Naive thymus-derived CD8-positive, alpha-beta T cell (primary cell): Measurements from ENCODE around the gene OR51B6. TPM values are rescaled to one million over a fixed set of nuclear protein-coding genes. Genes with fewer than 3 reads are reported as not detected.
"Not testable (repeated sequence)": the region's sequence is repeated elsewhere in the genome, so short reads cannot be mapped to it uniquely, and the experiment has no call there.

Experiments used
- ATAC-seq, 2 donors: fragments of 150-1000 bp; cut with Tn5 transposase in 1 of 2; sonication (Bioruptor Pico), chemical (Tn5 transposase) in 1 of 2; 1 replicate in 1 of 2; 2 replicates in 1 of 2; pipeline ENCODE4 v1.10.0; 2021; ENCODE audit warnings: mild to moderate bottlenecking in 2 of 2, moderate library complexity in 2 of 2
- POLR2A ChIA-PET: fragments of 350-600 bp; sonication (Branson Sonifier 250); formaldehyde crosslinking; loops from one replicate; lab custom pipeline; 2021; ENCODE audit warnings: antibody characterized with exemption; lab: Charles Lee
- DNase-seq, 10 donors: peaks; one replicate each; pipeline versions ENCODE4 v3.0.0 to v3.0.0-alpha.2; 2020 to 2022
- H3K27ac Mint-ChIP-seq, 10 donors: one replicate each; pipeline ENCODE4 v1.8.0; 2020 to 2022; ENCODE audit warnings: mild to moderate bottlenecking in 10 of 10, mixed read lengths in 10 of 10, moderate library complexity in 4 of 10, inconsistent platforms in 1 of 10
- H3K27me3 Mint-ChIP-seq, 5 donors: one replicate each; pipeline ENCODE4 v1.8.0; 2021 to 2022; ENCODE audit warnings: mixed read lengths in 5 of 5
- H3K36me3 Mint-ChIP-seq, 3 donors: one replicate each; pipeline ENCODE4 v1.8.0; 2020 to 2022; ENCODE audit warnings: mixed read lengths in 3 of 3, mild to moderate bottlenecking in 2 of 3, inconsistent platforms in 1 of 3
- H3K4me1 Mint-ChIP-seq, 4 donors: one replicate each; pipeline ENCODE4 v1.8.0; 2021 to 2022; ENCODE audit warnings: mixed read lengths in 4 of 4
- H3K4me3 Mint-ChIP-seq, 10 donors: one replicate each; pipeline ENCODE4 v1.8.0; 2020 to 2022; ENCODE audit warnings: mild to moderate bottlenecking in 10 of 10, mixed read lengths in 10 of 10, moderate library complexity in 6 of 10, inconsistent platforms in 1 of 10
- H3K9me3 Mint-ChIP-seq, 9 donors: one replicate each; pipeline ENCODE4 v1.8.0; 2020 to 2022; ENCODE audit warnings: mixed read lengths in 9 of 9, mild to moderate bottlenecking in 3 of 9, inconsistent platforms in 1 of 9, moderate library complexity in 1 of 9
- polyA plus RNA-seq, 3 donors: library from polyadenylated mRNA; unstranded; fragments of 300-500 nt; fragmentation: Illumina TruSeq; gene quantifications; one replicate each; pipeline ENCODE4 v1.2.3, GENCODE V29; 2021
- total RNA-seq, 8 experiments: library from RNA in 2 of 8; stranded (reverse) in 2 of 8; gene quantifications; one replicate each; pipeline ENCODE4 v1.2.3 and lab custom pipeline; 2021 to 2026

OR51B6 gene
- total and polyA plus RNA-seq, 5 experiments from 2014 or later = not detected

DNA sequence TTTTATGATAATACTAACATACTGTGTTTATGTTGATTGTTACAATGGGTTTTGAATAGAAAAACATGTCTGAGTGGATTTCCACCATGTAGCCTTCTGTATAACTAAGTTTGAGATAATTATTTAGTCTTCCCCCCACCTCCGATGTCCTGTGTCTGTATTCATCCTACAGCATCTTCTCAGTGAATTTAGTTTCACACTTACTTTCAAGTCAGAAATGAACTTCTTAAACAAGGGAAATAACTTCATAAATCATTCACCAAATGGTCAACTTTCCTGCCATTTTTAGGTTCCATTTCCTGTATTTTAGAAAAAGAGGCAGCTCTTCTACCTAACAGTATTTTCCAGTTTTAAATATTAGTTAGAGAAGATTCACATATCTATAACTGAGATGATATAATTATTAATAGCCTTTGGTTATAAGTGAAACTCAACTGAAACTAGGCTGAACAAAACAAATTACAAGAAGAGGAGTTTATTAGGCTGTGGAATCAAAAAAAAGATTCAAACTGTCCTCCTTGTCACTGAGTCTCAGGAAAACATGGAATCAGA, 11.5 kb upstream of the OR51B6 start:
- Mint-ChIP-seq H3K4me1 (no peaks in the 10 kb centered on the region), H3K4me3 (no peak overlapping the region), H3K9me3 (no peaks in the 10 kb centered on the region), H3K36me3 (peaks cover 0 to 3% (median 0%) of the 10 kb centered on the region in 3 donors), H3K27ac (no peak overlapping the region), H3K27me3 (peaks cover 0 to 6% (median 4%) of the 10 kb centered on the region in 5 donors)
- DNase-seq (no peak), ATAC-seq (no peak)
- POLR2A ChIA-PET = no interaction called here

DNA sequence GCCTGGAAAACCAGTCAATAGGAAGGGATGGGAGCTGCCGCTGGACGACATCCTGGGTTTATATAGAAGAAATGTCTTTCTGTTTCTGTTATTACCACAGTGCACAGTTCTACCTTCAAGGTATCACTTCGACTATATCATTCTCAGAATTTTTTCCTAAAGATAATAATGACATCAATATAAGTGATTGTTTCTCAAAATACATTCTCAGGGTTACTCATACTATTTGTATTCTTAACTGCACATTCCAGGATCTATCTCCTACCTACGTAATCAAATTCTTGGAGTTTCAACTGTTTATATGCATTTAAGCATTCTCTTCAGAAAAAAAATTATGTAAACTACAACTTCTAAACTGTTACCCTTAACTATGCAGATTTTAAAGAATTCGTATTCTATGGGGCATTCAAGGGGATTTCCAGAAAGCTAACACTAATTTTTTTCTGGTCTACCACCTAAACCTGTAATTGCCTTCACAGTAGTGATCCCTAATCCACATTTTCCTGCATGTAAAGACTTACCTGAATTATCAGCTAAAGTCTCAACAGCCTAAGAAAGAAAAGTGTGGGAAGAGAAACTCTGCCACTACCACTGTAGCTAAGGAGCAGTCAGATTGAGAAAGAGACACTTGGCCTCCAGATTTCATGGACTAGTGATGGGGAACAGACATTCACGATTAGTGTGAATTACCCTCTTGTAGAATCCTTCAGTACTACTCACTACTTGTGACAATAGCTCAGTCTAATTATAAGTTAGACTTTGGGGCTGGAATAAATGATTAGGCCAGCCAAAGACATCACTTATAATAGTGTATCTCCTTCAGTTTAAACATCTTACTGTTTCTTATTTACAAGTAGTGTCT, 7.6 kb upstream of the OR51B6 start, which contains the start of gene OR51B5:
Gene OR51B5 (minus strand): TSS at position 51 of the 862 bp plus-strand sequence. CDS start 0 bp downstream, at position 51.
- no peak for ATAC-seq
- no peaks in the 10 kb centered on the region for H3K4me1 Mint-ChIP-seq
- POLR2A ChIA-PET = no interaction called here
- H3K27ac Mint-ChIP-seq = no peak within 1 kb of the TSS
- H3K36me3 Mint-ChIP-seq = peaks cover 0 to 3% (median 0%) of the 10 kb centered on the region in 3 donors
- peaks cover 4 to 19% (median 8%) of the 10 kb centered on the region in 5 donors for H3K27me3 Mint-ChIP-seq
- no peak for DNase-seq
- no peaks in the 10 kb centered on the region for H3K9me3 Mint-ChIP-seq
- H3K4me3 Mint-ChIP-seq = no peak within 1 kb of the TSS

GRCh38 chr11:5345831-5346230, 5.5 kb upstream of the OR51B6 start:
- H3K36me3 Mint-ChIP-seq = peaks cover 0 to 3% (median 0%) of the 10 kb centered on the region in 3 donors
- peaks cover 4 to 21% (median 8%) of the 10 kb centered on the region in 5 donors for H3K27me3 Mint-ChIP-seq
- no peak overlapping the region for H3K27ac Mint-ChIP-seq
- H3K9me3 Mint-ChIP-seq = no peaks in the 10 kb centered on the region
- POLR2A ChIA-PET = interaction anchor here (0.9 kb wide), 1 partner anchor 25 kb away, joined by 5 read pairs; no protein-coding TSS in a partner anchor
- no peaks in the 10 kb centered on the region for H3K4me1 Mint-ChIP-seq
- H3K4me3 Mint-ChIP-seq = no peak overlapping the region
- DNase-seq = no peak
- ATAC-seq = no peak

DNA sequence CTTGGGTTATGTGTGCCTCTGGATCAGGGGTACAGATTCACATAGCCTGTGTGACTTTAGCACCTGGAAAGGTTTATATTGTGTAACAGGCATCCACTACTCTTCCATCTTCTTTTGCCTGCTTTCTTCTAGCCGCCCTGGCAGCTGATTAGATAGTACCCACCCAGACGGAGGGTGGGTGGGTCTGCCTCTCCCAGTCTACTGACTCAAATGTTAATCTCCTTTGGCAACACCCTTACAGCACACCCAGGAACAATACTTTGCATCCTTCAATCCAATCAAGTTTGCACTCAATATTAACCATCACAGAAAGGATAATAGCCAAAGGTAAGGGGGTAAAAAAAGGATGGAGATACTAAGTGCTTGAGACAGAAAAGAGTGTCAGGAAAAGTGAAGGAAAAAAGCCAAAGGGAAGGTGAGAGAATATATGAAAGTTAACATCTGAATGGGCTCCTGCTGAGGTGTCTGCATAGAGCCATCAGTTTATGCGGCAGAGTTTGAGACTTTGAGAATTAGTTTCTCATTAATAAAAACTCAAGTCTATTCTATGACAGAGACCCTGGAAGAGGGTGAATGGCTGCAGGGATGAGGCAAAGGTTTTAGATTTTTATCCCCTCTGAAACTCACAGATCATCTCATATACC, 2.6 kb upstream of the OR51B6 start:
- ATAC-seq (no peak), DNase-seq (no peak)
- H3K4me3 Mint-ChIP-seq = no peak overlapping the region
- no peaks in the 10 kb centered on the region for H3K9me3 Mint-ChIP-seq
- H3K27ac Mint-ChIP-seq = no peak overlapping the region
- H3K36me3 Mint-ChIP-seq = no peaks in the 10 kb centered on the region
- no peaks in the 10 kb centered on the region for H3K4me1 Mint-ChIP-seq
- H3K27me3 Mint-ChIP-seq = peaks cover 1 to 34% (median 9%) of the 10 kb centered on the region in 5 donors
- POLR2A ChIA-PET = no interaction called here

DNA sequence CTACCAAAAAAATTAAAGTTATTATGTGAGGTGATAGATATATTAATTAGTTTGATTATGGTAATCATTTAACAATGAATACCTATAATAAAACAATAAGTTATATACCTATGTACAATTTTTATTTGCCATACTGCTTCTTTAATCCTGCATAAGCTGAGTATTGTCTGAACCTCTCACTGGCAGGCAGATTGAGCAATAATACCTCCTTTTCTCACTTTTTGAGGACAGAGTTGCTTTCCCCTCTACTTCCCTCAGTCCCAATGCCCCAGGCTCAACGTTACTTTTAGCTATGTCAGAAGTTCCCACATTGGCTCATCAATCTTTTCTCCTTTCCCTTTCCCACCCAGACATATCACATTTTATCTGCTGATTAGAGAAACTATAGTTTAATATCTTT, 1.8 kb upstream of the OR51B6 start:
- Mint-ChIP-seq H3K4me1 (no peaks in the 10 kb centered on the region), H3K9me3 (no peaks in the 10 kb centered on the region), H3K27me3 (peaks cover 1 to 34% (median 9%) of the 10 kb centered on the region in 5 donors), H3K36me3 (no peaks in the 10 kb centered on the region), H3K4me3 (no peak overlapping the region), H3K27ac (no peak overlapping the region)
- ATAC-seq (no peak), DNase-seq (no peak)
- POLR2A ChIA-PET = no interaction called here

DNA sequence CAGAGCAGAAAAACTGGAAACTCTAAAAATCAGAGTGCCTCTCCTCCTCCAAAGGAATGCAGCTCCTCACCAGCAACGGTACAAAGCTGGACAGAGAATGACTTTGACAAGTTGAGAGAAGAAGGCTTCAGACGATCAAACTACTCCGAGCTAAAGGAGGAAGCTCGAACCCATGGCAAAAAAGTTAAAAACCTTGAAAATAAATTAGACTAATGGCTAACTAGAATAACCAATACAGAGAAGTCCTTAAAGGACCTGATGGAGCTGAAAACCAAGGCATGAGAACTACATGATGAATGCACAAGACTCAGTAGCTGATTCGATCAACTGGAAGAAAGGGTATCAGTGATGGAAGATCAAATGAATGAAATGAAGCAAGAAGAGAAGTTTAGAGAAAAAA, 4.7 kb downstream of the OR51B6 start:
- H3K36me3 Mint-ChIP-seq, ATAC-seq, DNase-seq, POLR2A ChIA-PET, H3K27ac Mint-ChIP-seq, H3K4me3 Mint-ChIP-seq, H3K4me1 Mint-ChIP-seq: not testable (repeated sequence)
- Mint-ChIP-seq H3K27me3 (peaks cover 2 to 38% (median 10%) of the 10 kb centered on the region in 5 donors), H3K9me3 (peaks cover 0 to 12% (median 0%) of the 10 kb centered on the region in 9 donors)

- peaks cover 4 to 27% (median 10%) of the 10 kb centered on the region in 5 donors for H3K27me3 Mint-ChIP-seq
- POLR2A ChIA-PET = interaction anchor here (0.6 kb wide), 1 partner anchor 996 kb away, joined by 3 read pairs; no protein-coding TSS in a partner anchor
- ATAC-seq = no peak
- no peaks in the 10 kb centered on the region for H3K36me3 Mint-ChIP-seq
- H3K4me3 Mint-ChIP-seq = no peak overlapping the region
- no peaks in the 10 kb centered on the region for H3K4me1 Mint-ChIP-seq
- H3K27ac Mint-ChIP-seq = no peak overlapping the region
- no peak for DNase-seq
- H3K9me3 Mint-ChIP-seq = peaks cover 0 to 15% (median 2%) of the 10 kb centered on the region in 9 donors
These were observed 10.8 kb downstream of the OR51B6 start for GRCh38 chr11:5362017-5362625.

GRCh38 chr11:5363679-5364078, 12.4 kb downstream of the OR51B6 start:
- Mint-ChIP-seq H3K27ac (no peak overlapping the region), H3K36me3 (no peaks in the 10 kb centered on the region), H3K9me3 (peaks cover 0 to 13% (median 2%) of the 10 kb centered on the region in 9 donors), H3K4me1 (no peaks in the 10 kb centered on the region), H3K27me3 (peaks cover 4 to 15% (median 11%) of the 10 kb centered on the region in 5 donors), H3K4me3 (no peak overlapping the region)
- ATAC-seq (no peak), DNase-seq (no peak)
- POLR2A ChIA-PET = no interaction called here

DNA sequence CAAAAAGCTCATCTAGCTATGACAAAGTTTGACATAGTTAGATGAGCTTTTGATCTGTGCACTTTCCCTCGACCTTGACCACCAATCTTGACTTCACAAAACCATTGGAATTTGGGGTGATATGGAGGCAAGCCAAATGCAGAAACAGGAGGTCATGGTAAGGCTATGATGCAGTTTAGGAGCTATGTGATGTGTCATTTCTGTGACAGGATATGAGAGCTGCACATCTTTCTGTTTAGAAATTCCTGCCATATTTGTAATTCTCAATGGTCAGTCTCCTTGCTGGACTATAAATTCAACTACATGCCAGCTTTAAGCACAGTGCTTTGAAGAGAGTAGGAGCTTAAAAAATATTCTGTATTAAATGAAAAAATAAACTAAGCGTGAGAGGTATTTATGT, 12.9 kb downstream of the OR51B6 start:
- H3K4me1 Mint-ChIP-seq = no peaks in the 10 kb centered on the region
- ATAC-seq (no peak), DNase-seq (no peak)
- H3K27ac Mint-ChIP-seq = no peak overlapping the region
- H3K36me3 Mint-ChIP-seq = no peaks in the 10 kb centered on the region
- H3K4me3 Mint-ChIP-seq = no peak overlapping the region
- POLR2A ChIA-PET = no interaction called here
- H3K27me3 Mint-ChIP-seq = peaks cover 4 to 15% (median 11%) of the 10 kb centered on the region in 5 donors
- H3K9me3 Mint-ChIP-seq = peaks cover 0 to 12% (median 2%) of the 10 kb centered on the region in 9 donors

- H3K27ac Mint-ChIP-seq, H3K9me3 Mint-ChIP-seq, H3K36me3 Mint-ChIP-seq, DNase-seq, H3K4me3 Mint-ChIP-seq, ATAC-seq, H3K4me1 Mint-ChIP-seq, POLR2A ChIA-PET: not testable (repeated sequence)
- peaks cover 4 to 15% (median 10%) of the 10 kb centered on the region in 5 donors for H3K27me3 Mint-ChIP-seq
These were observed 15.1 kb downstream of the OR51B6 start for GRCh38 chr11:5366365-5366764.

DNA sequence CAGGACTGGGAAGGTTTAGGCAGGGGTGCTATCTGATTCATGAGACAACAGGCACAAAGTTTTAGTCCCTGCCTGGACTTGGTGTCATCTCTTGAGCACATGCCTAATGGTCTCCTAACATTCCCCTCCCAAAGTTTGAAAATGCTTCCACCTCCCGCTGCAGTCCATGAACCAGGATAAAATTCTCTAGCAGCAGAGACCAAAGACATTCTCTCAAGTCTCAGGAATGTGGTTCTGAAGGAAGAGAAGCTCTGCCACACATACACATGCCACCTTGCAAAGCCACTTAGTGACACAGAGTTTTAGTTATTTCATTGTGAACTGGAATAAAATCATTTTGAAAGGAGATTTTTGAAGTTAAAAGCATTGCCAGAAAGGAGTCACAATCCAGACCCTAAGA, 15.5 kb downstream of the OR51B6 start:
- peaks cover 4 to 15% (median 10%) of the 10 kb centered on the region in 5 donors for H3K27me3 Mint-ChIP-seq
- H3K27ac Mint-ChIP-seq = no peak overlapping the region
- no peak overlapping the region for H3K4me3 Mint-ChIP-seq
- H3K36me3 Mint-ChIP-seq = no peaks in the 10 kb centered on the region
- no peaks in the 10 kb centered on the region for H3K4me1 Mint-ChIP-seq
- POLR2A ChIA-PET = no interaction called here
- DNase-seq = no peak
- ATAC-seq = no peak
- peaks cover 0 to 8% (median 0%) of the 10 kb centered on the region in 9 donors for H3K9me3 Mint-ChIP-seq

GRCh38 chr11:5367448-5368074, 16.3 kb downstream of the OR51B6 start:
- ATAC-seq = no peak
- peaks cover 4 to 15% (median 13%) of the 10 kb centered on the region in 5 donors for H3K27me3 Mint-ChIP-seq
- DNase-seq = no peak
- no peak overlapping the region for H3K4me3 Mint-ChIP-seq
- no peaks in the 10 kb centered on the region for H3K4me1 Mint-ChIP-seq
- no peak overlapping the region for H3K27ac Mint-ChIP-seq
- POLR2A ChIA-PET = no interaction called here
- peaks cover 0 to under 1% (median 0%) of the 10 kb centered on the region in 3 donors for H3K36me3 Mint-ChIP-seq
- peaks cover 0 to 3% (median under 1%) of the 10 kb centered on the region in 9 donors for H3K9me3 Mint-ChIP-seq
